ENCODE data around the gene CFAP58. TPM values are rescaled to one million over a fixed set of nuclear protein-coding genes. Genes with fewer than 3 reads are reported as not detected.

CFAP58 gene, protein sequence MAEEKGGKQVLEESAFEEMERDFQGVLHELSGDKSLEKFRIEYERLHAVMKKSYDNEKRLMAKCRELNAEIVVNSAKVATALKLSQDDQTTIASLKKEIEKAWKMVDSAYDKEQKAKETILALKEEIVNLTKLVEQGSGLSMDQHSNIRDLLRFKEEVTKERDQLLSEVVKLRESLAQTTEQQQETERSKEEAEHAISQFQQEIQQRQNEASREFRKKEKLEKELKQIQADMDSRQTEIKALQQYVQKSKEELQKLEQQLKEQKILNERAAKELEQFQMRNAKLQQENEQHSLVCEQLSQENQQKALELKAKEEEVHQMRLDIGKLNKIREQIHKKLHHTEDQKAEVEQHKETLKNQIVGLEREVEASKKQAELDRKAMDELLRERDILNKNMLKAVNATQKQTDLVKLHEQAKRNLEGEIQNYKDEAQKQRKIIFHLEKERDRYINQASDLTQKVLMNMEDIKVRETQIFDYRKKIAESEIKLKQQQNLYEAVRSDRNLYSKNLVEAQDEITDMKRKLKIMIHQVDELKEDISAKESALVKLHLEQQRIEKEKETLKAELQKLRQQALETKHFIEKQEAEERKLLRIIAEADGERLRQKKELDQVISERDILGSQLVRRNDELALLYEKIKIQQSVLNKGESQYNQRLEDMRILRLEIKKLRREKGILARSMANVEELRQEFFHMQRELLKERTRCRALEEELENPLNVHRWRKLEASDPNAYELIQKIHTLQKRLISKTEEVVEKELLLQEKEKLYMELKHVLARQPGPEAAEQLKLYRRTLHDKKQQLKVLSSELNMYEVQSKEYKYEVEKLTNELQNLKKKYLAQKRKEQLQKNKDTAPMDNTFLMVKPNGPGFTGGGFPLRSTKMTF
- total RNA-seq (2014; rRNA removed; shearing (Covaris generic); ENCODE audit: low replicate concordance) = 0.26 and 1.4 TPM in 2 replicates

DNA sequence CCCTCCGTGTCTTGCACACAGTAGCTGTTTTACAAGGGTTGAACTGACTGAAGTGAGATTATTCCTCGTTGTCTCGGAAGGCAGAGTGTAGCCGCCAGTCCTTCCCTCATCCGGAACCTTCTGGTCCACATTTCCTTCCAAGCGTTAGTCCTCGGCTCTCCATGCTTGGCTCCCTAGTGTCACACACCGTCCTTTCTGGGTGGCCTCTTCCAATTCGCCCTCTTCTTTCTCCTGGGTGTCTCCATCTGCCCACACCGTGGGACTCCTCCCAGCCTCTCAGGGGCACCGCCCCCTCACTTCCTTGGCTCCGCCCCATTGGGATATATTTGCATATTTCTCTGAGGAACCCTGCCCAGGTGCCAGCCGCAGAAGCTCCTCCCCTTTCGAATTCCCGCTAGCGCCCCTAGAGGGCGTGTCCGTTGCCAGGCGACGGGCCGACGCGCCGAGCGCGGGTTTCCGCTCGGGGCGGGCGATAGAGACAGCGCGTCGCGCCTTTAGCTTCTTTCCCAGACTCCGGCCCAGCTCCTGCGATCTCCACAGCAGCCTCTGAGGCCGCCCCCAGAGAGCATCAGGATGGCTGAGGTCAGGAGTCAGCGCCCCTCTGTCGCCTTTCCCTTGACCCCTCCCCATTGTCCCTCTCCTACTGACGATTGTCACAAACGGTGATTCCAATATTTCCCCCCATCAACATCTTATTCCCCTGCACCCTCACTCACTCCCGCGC is at the start of gene CFAP58:
TSS of gene CFAP58 (plus strand) at position 509 of the 724 bp plus-strand sequence. CDS start at position 574, 65 bp downstream.
- Histone ChIP-seq H3K9me3 (ENCODE audit: low read length) (no peaks in the 10 kb centered on the region), H3K79me2 (ENCODE audit: low read length) (no peaks in the 10 kb centered on the region), H2AFZ (ENCODE audit: low read length) (peak within 1 kb of the TSS; percentile 61; the same call in 1 of the 2 replicates), H3K4me1 (ENCODE audit: low read length) (peaks cover 26% of the 10 kb centered on the region), H3K36me3 (ENCODE audit: insufficient read depth, low read length) (no peaks in the 10 kb centered on the region), H3K9me2 (replicated peaks; ENCODE audit: insufficient read depth, low read length) (no peaks in the 10 kb centered on the region), H4K20me1 (ENCODE audit: insufficient read depth, low read depth, low read length) (no peaks in the 10 kb centered on the region), H3K27me3 (ENCODE audit: low read length) (no peaks in the 10 kb centered on the region), H3K9ac (ENCODE audit: low read length) (no peak within 1 kb of the TSS), H3K4me3 (ENCODE audit: low read length) (no peak within 1 kb of the TSS), H3K27ac (ENCODE audit: low read length) (no peak within 1 kb of the TSS), H3K4me2 (ENCODE audit: low read depth, low read length, poor library complexity, severe bottlenecking) (peak within 1 kb of the TSS; percentile 63)
- DNase-seq = peak; percentile 46

DNA sequence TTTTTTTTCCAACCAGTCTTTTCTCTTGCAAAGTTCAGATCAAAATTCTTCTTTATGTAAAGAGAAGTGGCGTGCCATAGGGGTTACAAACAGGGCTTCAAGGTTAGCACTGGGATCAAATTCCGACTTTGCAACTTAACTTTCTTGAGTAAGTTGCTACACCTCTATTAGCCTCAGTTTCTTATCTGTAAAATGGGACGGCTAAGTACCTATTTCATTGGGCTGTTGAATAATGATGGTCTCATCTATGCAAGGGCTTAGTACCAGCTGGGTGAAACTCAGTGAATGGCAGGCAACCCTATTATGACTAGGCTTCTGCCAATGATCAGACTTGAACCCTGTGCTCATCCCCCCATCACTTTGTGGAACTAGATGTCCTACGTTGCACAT is 49.3 kb upstream of the CFAP58 start:
- H2AFZ ChIP-seq (ENCODE audit: low read length) = no peak overlapping the region
- H3K36me3 ChIP-seq (ENCODE audit: insufficient read depth, low read length) = no peaks in the 10 kb centered on the region
- H3K9me2 ChIP-seq (replicated peaks; ENCODE audit: insufficient read depth, low read length) = no peaks in the 10 kb centered on the region
- no peaks in the 10 kb centered on the region for H3K79me2 ChIP-seq (ENCODE audit: low read length)
- no peak overlapping the region for H3K27ac ChIP-seq (ENCODE audit: low read length)
- H3K4me3 ChIP-seq (ENCODE audit: low read length) = no peak overlapping the region
- DNase-seq = no peak
- H3K27me3 ChIP-seq (ENCODE audit: low read length) = no peaks in the 10 kb centered on the region
- no peak overlapping the region for H3K9ac ChIP-seq (ENCODE audit: low read length)
- no peak overlapping the region for H3K4me2 ChIP-seq (ENCODE audit: low read depth, low read length, poor library complexity, severe bottlenecking)
- peaks cover 6% of the 10 kb centered on the region for H3K4me1 ChIP-seq (ENCODE audit: low read length)
- no peaks in the 10 kb centered on the region for H3K9me3 ChIP-seq (ENCODE audit: low read length)
- H4K20me1 ChIP-seq (ENCODE audit: insufficient read depth, low read depth, low read length) = 0 out of 2 replicates have a peak, but pooled peaks cover 3% of the 10 kb centered on the region

DNA sequence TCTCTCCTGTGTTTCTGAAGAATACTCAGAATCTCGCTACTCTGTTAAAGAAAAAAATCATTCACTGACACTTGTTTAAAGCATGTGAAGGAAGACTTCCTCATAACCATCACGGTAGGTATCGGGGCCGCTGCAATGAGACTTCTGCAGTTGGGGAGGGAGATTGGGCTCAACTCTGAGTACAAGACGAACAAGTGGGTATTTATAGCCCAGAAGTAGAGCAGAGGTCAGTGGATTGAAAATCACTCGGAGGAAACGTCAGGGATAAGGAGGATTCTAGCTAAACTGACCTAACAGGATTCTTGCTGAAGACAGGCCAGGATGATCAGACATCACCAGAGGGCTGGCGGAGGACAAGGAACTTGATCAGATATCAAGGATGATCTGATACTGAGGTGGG is 48.7 kb upstream of the CFAP58 start:
- H3K4me2 ChIP-seq (ENCODE audit: low read depth, low read length, poor library complexity, severe bottlenecking) = no peak overlapping the region

DNA sequence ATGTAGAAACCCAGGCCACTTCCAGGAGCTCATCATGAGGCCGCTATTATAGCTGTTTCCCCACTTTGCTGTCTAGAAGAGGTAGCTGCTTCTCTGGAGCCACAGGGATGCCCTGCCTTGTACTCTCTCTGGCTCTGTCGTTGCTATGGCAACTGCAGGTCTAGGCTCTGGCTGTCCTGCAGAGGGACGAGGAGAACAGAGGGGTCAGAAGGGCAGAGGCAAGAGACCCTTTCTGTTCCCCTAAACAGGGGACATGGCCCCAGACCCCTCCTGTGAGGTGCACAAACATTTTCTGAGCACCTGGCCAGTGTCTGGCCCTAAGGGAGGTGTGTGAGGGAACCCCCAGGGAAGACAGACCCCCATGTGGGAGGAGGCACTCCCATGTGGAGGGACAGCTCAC is 46.7 kb upstream of the CFAP58 start:
- no peak for DNase-seq
- Histone ChIP-seq H3K27ac (ENCODE audit: low read length) (no peak overlapping the region), H2AFZ (ENCODE audit: low read length) (no peak overlapping the region), H3K36me3 (ENCODE audit: insufficient read depth, low read length) (no peaks in the 10 kb centered on the region), H3K27me3 (ENCODE audit: low read length) (no peaks in the 10 kb centered on the region), H3K9ac (ENCODE audit: low read length) (no peak overlapping the region), H3K4me1 (ENCODE audit: low read length) (peaks cover 6% of the 10 kb centered on the region), H3K4me3 (ENCODE audit: low read length) (no peak overlapping the region), H3K9me2 (replicated peaks; ENCODE audit: insufficient read depth, low read length) (no peaks in the 10 kb centered on the region), H3K9me3 (ENCODE audit: low read length) (no peaks in the 10 kb centered on the region), H3K4me2 (ENCODE audit: low read depth, low read length, poor library complexity, severe bottlenecking) (no peak overlapping the region), H4K20me1 (ENCODE audit: insufficient read depth, low read depth, low read length) (peaks cover 21% of the 10 kb centered on the region; the same call in 1 of the 2 replicates), H3K79me2 (ENCODE audit: low read length) (no peaks in the 10 kb centered on the region)

More for the DNA sequence above, 48.7 kb upstream of the CFAP58 start:
- H3K9me2 ChIP-seq (replicated peaks; ENCODE audit: insufficient read depth, low read length) = no peaks in the 10 kb centered on the region
- H3K9me3 ChIP-seq (ENCODE audit: low read length) = no peaks in the 10 kb centered on the region
- H3K9ac ChIP-seq (ENCODE audit: low read length) = no peak overlapping the region
- peaks cover 6% of the 10 kb centered on the region for H3K4me1 ChIP-seq (ENCODE audit: low read length)
- H3K79me2 ChIP-seq (ENCODE audit: low read length) = no peaks in the 10 kb centered on the region
- no peaks in the 10 kb centered on the region for H3K36me3 ChIP-seq (ENCODE audit: insufficient read depth, low read length)
- H3K4me3 ChIP-seq (ENCODE audit: low read length) = no peak overlapping the region
- no peaks in the 10 kb centered on the region for H3K27me3 ChIP-seq (ENCODE audit: low read length)
- H4K20me1 ChIP-seq (ENCODE audit: insufficient read depth, low read depth, low read length) = peaks cover 6% of the 10 kb centered on the region; the same call in 1 of the 2 replicates
- DNase-seq = no peak
- no peak overlapping the region for H3K27ac ChIP-seq (ENCODE audit: low read length)
- no peak overlapping the region for H2AFZ ChIP-seq (ENCODE audit: low read length)

DNA sequence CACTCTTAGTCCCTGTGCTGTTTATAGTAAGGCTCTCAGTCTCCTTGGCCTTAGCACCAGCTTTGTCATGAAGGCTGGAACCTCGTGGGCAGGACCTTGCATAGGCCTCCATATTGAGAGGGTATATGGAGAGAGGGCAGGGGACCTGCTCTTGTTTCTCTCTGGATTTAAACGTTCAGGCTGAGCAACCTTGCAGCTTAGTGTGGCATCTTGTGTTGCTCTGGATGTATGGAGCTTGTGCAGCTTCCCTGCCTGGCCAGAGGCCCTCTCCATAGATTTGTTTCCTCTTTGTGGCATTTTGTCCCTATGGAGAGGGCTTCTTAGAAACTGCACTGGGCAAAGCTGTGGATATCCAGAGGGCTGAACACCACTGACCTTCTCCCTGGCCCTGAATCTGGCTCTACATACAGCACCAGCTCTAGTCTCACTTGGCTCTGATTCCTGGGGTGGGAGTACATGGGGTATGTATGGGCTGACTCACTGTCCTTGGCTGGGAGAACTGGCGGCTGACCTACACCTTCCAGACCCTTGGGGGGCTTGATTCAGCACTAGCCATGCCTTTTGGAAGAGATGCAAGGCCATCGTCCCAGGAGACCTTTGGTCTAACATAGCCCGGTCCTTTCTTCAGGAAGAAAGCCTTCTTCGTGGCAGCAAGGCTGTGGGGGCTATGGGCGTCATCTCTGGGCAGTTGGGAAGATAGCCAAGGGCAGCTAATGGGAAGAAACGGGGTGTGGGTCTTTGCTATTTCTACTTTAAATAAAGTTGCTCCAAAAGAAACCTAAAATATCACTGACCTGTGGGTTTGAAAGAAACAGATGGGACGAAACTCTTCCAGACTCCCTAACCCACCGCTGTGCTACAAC is 45.8 kb upstream of the CFAP58 start:
- no peaks in the 10 kb centered on the region for H3K79me2 ChIP-seq (ENCODE audit: low read length)
- DNase-seq = no peak
- H3K9me2 ChIP-seq (replicated peaks; ENCODE audit: insufficient read depth, low read length) = no peaks in the 10 kb centered on the region
- H3K4me3 ChIP-seq (ENCODE audit: low read length) = no peak overlapping the region
- H3K4me1 ChIP-seq (ENCODE audit: low read length) = peaks cover 6% of the 10 kb centered on the region
- no peaks in the 10 kb centered on the region for H3K27me3 ChIP-seq (ENCODE audit: low read length)
- H3K27ac ChIP-seq (ENCODE audit: low read length) = no peak overlapping the region
- no peak overlapping the region for H3K4me2 ChIP-seq (ENCODE audit: low read depth, low read length, poor library complexity, severe bottlenecking)
- no peak overlapping the region for H3K9ac ChIP-seq (ENCODE audit: low read length)
- H3K36me3 ChIP-seq (ENCODE audit: insufficient read depth, low read length) = no peaks in the 10 kb centered on the region
- no peak overlapping the region for H2AFZ ChIP-seq (ENCODE audit: low read length)
- no peaks in the 10 kb centered on the region for H3K9me3 ChIP-seq (ENCODE audit: low read length)
- peaks cover 25% of the 10 kb centered on the region; the same call in 1 of the 2 replicates for H4K20me1 ChIP-seq (ENCODE audit: insufficient read depth, low read depth, low read length)

DNA sequence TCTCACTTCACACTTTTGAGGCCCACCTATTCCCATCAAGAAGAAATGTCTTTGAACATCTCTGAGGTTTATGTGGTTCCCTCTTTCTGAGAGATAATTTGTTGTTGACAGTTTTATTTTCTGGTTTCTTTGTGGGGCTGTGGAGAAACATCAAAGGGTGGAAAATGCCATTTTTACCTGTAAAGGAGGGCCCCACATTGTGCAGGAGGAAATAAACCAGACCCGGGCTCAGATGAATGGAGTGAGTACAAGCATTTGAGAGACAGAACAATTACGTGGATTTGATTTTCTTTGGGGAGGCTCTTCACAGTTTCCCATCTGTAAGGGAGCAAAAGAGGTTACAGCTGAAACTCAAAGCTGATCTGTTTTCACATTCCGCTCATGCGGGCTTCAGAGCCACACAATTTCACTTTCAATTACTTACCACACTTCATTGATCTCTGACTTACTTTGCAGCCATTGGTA is 45.2 kb upstream of the CFAP58 start:
- Histone ChIP-seq H2AFZ (ENCODE audit: low read length) (no peak overlapping the region), H3K4me1 (ENCODE audit: low read length) (peaks cover 6% of the 10 kb centered on the region), H3K9me2 (replicated peaks; ENCODE audit: insufficient read depth, low read length) (no peaks in the 10 kb centered on the region), H3K9ac (ENCODE audit: low read length) (no peak overlapping the region), H3K4me2 (ENCODE audit: low read depth, low read length, poor library complexity, severe bottlenecking) (no peak overlapping the region), H4K20me1 (ENCODE audit: insufficient read depth, low read depth, low read length) (peaks cover 32% of the 10 kb centered on the region; the same call in 1 of the 2 replicates), H3K79me2 (ENCODE audit: low read length) (no peaks in the 10 kb centered on the region), H3K9me3 (ENCODE audit: low read length) (no peaks in the 10 kb centered on the region), H3K36me3 (ENCODE audit: insufficient read depth, low read length) (peaks cover 2% of the 10 kb centered on the region; the same call in 1 of the 2 replicates), H3K27ac (ENCODE audit: low read length) (no peak overlapping the region), H3K27me3 (ENCODE audit: low read length) (no peaks in the 10 kb centered on the region), H3K4me3 (ENCODE audit: low read length) (no peak overlapping the region)
- no peak for DNase-seq
